Nephron (organoid): ENCODE data around the gene EPHB3.

Experiments
- H3K27ac Mint-ChIP-seq, 3 experiments: 2 replicates each; pipeline ENCODE4 v1.8.0; 2020; ENCODE audit warnings: mixed read lengths in 3 of 3, mild to moderate bottlenecking in 2 of 3, moderate library complexity in 1 of 3
- H3K27me3 Mint-ChIP-seq: 2 replicates; pipeline ENCODE4 v1.8.0; 2021; ENCODE audit warnings: low read depth, mild to moderate bottlenecking, moderate library complexity, mixed read lengths
- H3K36me3 Mint-ChIP-seq: 2 replicates; pipeline ENCODE4 v1.8.0; 2020; ENCODE audit warnings: low read depth, mixed read lengths
- H3K4me1 Mint-ChIP-seq: 2 replicates; pipeline ENCODE4 v1.8.0; 2020; ENCODE audit warnings: mixed read lengths
- H3K4me3 Mint-ChIP-seq, 3 experiments: 2 replicates each; pipeline ENCODE4 v1.8.0; 2020; ENCODE audit warnings: mild to moderate bottlenecking in 3 of 3, mixed read lengths in 3 of 3, moderate library complexity in 2 of 3
- H3K9me3 Mint-ChIP-seq: 2 replicates; pipeline ENCODE4 v1.8.0; 2020; ENCODE audit warnings: mixed read lengths
- TF ChIP-seq, protein P1 (sequence below), 3 experiments: fragments of 200-600 bp; sonication (generic); IDR thresholded peaks; one replicate each; pipeline ENCODE4 v1.5.0; 2021; ENCODE audit warnings: antibody characterized with exemption in 3 of 3; ENCODE audit not compliant: unreplicated experiment in 3 of 3

EPHB3 gene

DNA sequence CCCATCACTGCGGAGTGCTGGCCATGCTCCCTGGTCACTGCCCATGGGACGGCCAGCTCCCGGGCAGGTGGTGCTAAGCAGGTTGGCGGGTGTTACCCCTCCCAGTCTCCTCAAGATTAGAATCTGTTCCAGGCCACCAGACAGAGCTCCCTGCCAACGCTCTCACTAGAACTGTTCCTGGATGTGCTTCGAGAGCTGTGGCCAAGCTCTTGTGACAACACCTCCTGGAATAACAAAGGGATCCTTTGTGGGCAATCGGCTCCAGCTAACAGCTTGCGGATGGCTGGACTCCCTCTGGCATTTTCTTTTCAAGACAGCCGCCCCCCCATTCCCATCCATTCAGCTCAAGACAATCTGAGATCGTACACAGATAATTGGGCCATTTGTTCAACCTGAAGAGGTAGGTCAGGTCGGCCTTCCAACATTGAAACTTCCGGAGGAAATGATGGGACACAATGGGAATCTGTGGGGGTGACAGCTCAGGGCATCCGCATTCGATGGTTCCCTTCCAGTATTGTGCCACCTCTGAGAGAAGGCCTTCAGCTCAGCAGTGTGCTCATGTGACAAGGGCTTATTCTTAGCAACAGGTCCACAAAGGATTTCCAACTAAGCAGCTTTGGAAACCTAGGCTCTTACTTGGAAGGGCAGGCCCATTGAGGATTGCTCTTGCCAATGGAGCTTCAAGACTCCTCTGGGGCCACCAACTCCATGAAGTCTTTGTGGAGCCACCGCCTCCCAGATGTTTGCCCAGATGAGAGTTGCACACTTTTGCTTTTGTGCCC is 11.6 kb upstream of the EPHB3 start:
- Mint-ChIP-seq H3K4me3 (no peak overlapping the region), H3K27ac (no peak overlapping the region), H3K4me1 (no peaks in the 10 kb centered on the region), H3K36me3 (no peaks in the 10 kb centered on the region), H3K9me3 (no peaks in the 10 kb centered on the region), H3K27me3 (peaks cover 37% of the 10 kb centered on the region)
- TF ChIP-seq, protein P1, sequence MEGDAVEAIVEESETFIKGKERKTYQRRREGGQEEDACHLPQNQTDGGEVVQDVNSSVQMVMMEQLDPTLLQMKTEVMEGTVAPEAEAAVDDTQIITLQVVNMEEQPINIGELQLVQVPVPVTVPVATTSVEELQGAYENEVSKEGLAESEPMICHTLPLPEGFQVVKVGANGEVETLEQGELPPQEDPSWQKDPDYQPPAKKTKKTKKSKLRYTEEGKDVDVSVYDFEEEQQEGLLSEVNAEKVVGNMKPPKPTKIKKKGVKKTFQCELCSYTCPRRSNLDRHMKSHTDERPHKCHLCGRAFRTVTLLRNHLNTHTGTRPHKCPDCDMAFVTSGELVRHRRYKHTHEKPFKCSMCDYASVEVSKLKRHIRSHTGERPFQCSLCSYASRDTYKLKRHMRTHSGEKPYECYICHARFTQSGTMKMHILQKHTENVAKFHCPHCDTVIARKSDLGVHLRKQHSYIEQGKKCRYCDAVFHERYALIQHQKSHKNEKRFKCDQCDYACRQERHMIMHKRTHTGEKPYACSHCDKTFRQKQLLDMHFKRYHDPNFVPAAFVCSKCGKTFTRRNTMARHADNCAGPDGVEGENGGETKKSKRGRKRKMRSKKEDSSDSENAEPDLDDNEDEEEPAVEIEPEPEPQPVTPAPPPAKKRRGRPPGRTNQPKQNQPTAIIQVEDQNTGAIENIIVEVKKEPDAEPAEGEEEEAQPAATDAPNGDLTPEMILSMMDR (IDR thresholded peaks at IDR 0.05; ENCODE audit: unreplicated experiment in 3 of 3) = no peak

DNA sequence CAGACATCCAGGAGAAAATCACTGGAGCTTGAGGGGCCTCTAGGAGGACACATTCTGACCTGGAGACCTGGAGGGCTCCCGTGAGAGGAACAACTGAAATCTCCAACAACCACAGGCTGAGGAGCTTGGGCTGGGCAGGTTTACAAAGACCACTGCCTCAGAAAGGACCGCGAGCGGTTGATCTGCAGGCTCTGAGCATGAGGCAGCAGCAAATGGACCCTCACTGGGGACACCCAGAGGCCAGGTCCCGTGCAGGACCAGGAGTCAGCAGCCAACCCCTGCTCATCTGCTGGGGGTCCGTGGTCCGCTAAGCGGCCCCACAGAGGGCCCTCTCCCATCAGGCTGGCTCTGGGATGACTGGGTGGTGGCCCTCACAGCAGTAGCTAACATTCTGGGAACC is 10.5 kb upstream of the EPHB3 start:
- no peaks in the 10 kb centered on the region for H3K9me3 Mint-ChIP-seq
- H3K4me3 Mint-ChIP-seq = no peak overlapping the region

DNA sequence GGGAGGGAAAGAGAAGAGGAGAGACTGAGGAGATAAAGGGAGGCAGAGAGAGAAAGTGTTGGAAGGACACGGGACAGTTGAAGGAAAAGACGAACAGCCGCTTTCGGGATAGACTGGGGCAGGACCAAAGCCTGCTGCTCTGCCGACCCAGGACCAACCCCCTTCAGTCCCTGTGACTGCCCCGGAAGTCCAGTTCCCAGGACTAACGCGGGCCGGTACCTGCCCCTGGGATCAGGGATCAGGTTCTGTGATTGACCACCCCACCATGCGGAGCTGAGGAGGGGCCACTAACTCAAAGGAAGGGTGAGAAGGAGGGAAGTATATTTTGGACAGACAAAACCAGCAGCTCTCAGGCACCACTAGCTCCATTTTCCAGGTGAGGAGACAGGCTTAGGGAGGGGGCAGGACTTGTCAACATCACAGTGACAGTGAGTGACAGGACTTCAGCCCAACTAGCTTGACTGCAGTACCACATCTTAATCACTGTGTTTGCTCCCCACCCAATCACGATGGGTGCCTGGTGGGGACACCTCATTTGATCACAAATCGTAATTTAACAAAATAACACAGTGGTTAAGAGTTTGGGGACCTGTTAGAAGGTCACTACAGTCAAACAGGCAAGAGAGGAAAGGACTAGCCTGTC is 9.8 kb upstream of the EPHB3 start:
- H3K4me3 Mint-ChIP-seq = no peak overlapping the region
- no peaks in the 10 kb centered on the region for H3K4me1 Mint-ChIP-seq
- no peak overlapping the region for H3K27ac Mint-ChIP-seq
- H3K27me3 Mint-ChIP-seq = peaks cover 26% of the 10 kb centered on the region
- TF ChIP-seq, protein P1 (IDR thresholded peaks at IDR 0.05; ENCODE audit: unreplicated experiment in 3 of 3) = no peak
- H3K36me3 Mint-ChIP-seq = no peaks in the 10 kb centered on the region
- no peaks in the 10 kb centered on the region for H3K9me3 Mint-ChIP-seq

More for the DNA sequence above, 10.5 kb upstream of the EPHB3 start:
- TF ChIP-seq, protein P1 (IDR thresholded peaks at IDR 0.05; ENCODE audit: unreplicated experiment in 3 of 3) = no peak
- no peak overlapping the region for H3K27ac Mint-ChIP-seq
- H3K4me1 Mint-ChIP-seq = no peaks in the 10 kb centered on the region
- H3K27me3 Mint-ChIP-seq = peaks cover 26% of the 10 kb centered on the region
- H3K36me3 Mint-ChIP-seq = no peaks in the 10 kb centered on the region

DNA sequence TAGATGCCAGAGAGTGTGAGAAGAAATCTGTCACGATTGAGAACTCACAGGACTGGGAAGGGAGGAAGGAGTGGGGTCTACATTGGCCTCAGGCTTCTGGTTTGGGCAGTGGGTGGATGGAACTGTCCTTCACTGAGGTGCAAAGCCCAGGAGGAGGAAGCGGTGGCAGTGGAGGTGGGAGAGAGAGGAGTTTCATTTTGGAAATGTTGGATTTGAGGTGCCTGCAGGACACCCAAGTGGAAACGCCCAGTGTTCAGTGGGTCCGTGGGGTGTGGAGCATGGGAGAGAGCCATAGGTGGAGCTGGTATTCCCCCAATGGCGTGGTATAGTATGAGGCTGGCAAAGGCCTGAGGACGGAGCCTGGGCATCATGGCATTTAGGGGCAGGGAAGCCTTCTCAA is 9.3 kb upstream of the EPHB3 start:
- Mint-ChIP-seq H3K36me3 (no peaks in the 10 kb centered on the region), H3K4me1 (no peaks in the 10 kb centered on the region), H3K27ac (no peak overlapping the region), H3K27me3 (peaks cover 28% of the 10 kb centered on the region), H3K4me3 (no peak overlapping the region), H3K9me3 (no peaks in the 10 kb centered on the region)
- TF ChIP-seq, protein P1 (IDR thresholded peaks at IDR 0.05; ENCODE audit: unreplicated experiment in 3 of 3) = no peak

DNA sequence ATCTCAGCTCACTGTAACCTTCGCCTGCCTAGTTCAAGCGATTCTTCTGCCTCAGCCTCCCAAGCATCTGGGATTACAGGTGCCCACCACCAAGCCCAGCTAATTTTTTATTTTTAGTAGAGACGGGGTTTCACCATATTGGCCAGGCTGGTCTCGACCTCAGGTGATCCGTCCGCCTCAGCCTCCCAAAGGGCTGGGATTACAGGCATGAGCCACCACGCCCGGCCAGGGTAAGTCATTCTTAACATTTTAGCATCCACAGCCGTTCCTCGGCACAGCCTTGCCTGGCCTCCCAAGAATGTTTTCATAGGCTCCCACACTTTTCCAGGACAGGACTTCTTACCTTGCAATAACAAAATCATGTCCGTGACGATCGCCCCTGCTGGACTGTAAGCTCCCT is 8.7 kb upstream of the EPHB3 start:
- H3K36me3 Mint-ChIP-seq = no peaks in the 10 kb centered on the region

More for the DNA sequence above, 8.7 kb upstream of the EPHB3 start:
- Mint-ChIP-seq H3K9me3 (no peaks in the 10 kb centered on the region), H3K27ac (no peak overlapping the region), H3K4me1 (no peaks in the 10 kb centered on the region), H3K27me3 (peaks cover 34% of the 10 kb centered on the region), H3K4me3 (no peak overlapping the region)
- TF ChIP-seq, protein P1 (IDR thresholded peaks at IDR 0.05; ENCODE audit: unreplicated experiment in 3 of 3) = no peak
